Body of pancreas (tissue), 4 donors: Measurements from ENCODE around the gene LILRB4. TPM values are rescaled to one million over a fixed set of nuclear protein-coding genes. Genes with fewer than 3 reads are reported as not detected.
"Not testable (repeated sequence)": the region's sequence is repeated elsewhere in the genome, so short reads cannot be mapped to it uniquely, and the experiment has no call there.

Experiments used
- ATAC-seq: fragments of 150-250 bp; one replicate; pipeline ENCODE4 v1.9.1; 2016
- DNase-seq, 4 donors: peaks; one replicate each; pipeline ENCODE4 v3.0.0-alpha.2; 2019
- H3K27ac ChIP-seq, 4 donors: fragments of 200-600 bp; sonication (generic); 1 replicate in 3 of 4; 2 replicates in 1 of 4; pipeline versions ENCODE4 v1.5.1 to v1.6.1; 2016 to 2019; ENCODE audit warnings: mild to moderate bottlenecking in 1 of 4, mixed read lengths in 1 of 4, moderate library complexity in 1 of 4
- H3K27me3 ChIP-seq, 2 donors: fragments of 200-600 bp; sonication (generic); one replicate each; pipeline ENCODE4 v1.6.0; 2016; ENCODE audit warnings: mild to moderate bottlenecking in 1 of 2
- H3K36me3 ChIP-seq, 2 donors: fragments of 200-600 bp; sonication (generic); replicated peaks in 1 of 2; 2 replicates each; pipeline ENCODE4 v1.5.1; 2016; ENCODE audit warnings: low read depth in 2 of 2; ENCODE audit not compliant: insufficient read depth in 1 of 2
- H3K4me1 ChIP-seq: fragments of 200-600 bp; sonication (generic); one replicate; pipeline ENCODE4 v1.6.0; 2016
- H3K4me3 ChIP-seq, 2 donors: fragments of 200-600 bp; sonication (generic); 1 replicate in 1 of 2; 2 replicates in 1 of 2; pipeline ENCODE4 v1.5.1; 2016 to 2019
- H3K9me3 ChIP-seq, 3 donors: fragments of 200-600 bp; sonication (generic); 1 replicate in 2 of 3; 2 replicates in 1 of 3; pipeline ENCODE4 v1.5.1; 2016
- CTCF ChIP-seq, 7 experiments: fragments of 450-650 bp in 4 of 7; fragments of 200-600 bp in 3 of 7; sonication (generic) in 3 of 7; IDR thresholded peaks; one replicate each; pipeline ENCODE4 v1.5.1; 2016 to 2019; ENCODE audit warnings: antibody characterized with exemption in 7 of 7
- POLR2A ChIP-seq, 3 donors: fragments of 450-650 bp; IDR thresholded peaks; one replicate each; pipeline ENCODE4 v1.6.1; 2016; ENCODE audit warnings: antibody characterized with exemption in 3 of 3, mild to moderate bottlenecking in 2 of 3
- WGBS, 2 donors: methylation state at CpG; one replicate each; pipeline ENCODE4 v1.1.5; 2017; 5-methylcytosine and 5-hydroxymethylcytosine counted together
- intact Hi-C: fragments of 100-400 bp; cut with DNase I; formaldehyde crosslinking; loops from one replicate; pipeline ENCODE4 v1.15.1; 2023
- total RNA-seq, 2 donors: library from RNA; depleted of rRNA; stranded (reverse); fragments of >200 nt; gene quantifications; one replicate each; pipeline ENCODE4 v1.1.0, GENCODE V29; 2016

LILRB4 gene
- total RNA-seq, 2 donors from 2014 or later, result 0.99 to 1.0 TPM

GRCh38 chr19:54692298-54692615 lies 29.5 kb downstream of the LILRB4 start:
- 43 to 45% methylated on average over 4 of the region's 4 CpGs for WGBS, 2 donors
- H3K27me3 ChIP-seq, result no peaks in the 10 kb centered on the region
- ATAC-seq (no peak), DNase-seq (no peak)
- intact Hi-C loops, result no loop called here
- no peak overlapping the region for H3K4me3 ChIP-seq
- H3K9me3 ChIP-seq, result no peaks in the 10 kb centered on the region
- H3K4me1 ChIP-seq, result no peaks in the 10 kb centered on the region
- TF ChIP-seq CTCF (IDR thresholded peaks at IDR 0.05) (no peak), POLR2A (IDR thresholded peaks at IDR 0.05) (no peak)
- no peak overlapping the region for H3K27ac ChIP-seq
- no peaks in the 10 kb centered on the region for H3K36me3 ChIP-seq

DNA sequence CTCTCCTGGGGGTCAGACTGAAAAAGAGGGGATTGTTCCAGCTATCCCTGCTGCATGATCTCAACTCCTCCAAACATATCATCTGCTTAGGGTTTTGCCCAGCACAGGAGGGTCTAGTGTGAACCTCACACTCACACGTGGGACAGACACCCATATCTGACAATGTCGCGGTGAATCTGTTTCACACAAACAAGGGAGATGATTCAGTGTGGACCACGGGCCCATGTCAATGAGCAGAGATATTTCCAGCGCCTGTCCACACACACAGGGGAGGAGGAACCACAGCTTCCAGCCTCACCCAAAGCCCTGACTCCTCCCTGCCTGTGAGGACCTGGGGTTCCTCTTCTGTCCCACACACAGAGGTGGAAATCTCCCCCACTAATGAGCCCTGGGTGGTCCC lies 31.9 kb downstream of the LILRB4 start:
- ATAC-seq, result no peak
- intact Hi-C loops, result no loop called here
- WGBS, 2 donors, result 53 to 55% methylated on average over 2 to 5 of the region's 5 CpGs

DNA sequence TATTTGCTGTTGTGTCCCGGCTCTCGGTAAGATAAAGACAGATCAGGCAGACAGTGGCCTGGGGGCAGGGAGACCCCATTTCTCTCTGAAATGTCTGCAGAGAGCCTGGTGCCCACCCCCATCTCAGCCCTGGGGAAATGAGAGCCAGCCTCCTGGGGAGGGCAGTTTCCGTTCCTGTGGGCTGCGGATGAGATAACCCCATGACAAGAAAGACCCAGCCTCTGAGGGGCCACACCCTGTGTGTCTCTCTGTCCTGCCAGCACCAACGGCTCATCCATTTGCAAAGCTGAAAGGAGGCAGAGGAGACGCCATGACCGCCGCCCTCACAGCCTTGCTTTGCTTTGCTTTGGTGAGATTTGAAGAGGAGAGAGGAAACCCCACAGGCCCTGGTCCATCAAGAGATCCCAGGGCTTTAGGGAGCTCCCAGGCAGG lies 33.3 kb downstream of the LILRB4 start:
- WGBS, 2 donors, result 56 to 60% methylated on average over 6 to 8 of the region's 8 CpGs
- H3K27me3 ChIP-seq, result no peaks in the 10 kb centered on the region
- DNase-seq, result no peak
- no peaks in the 10 kb centered on the region for H3K4me1 ChIP-seq
- no peak for ATAC-seq
- no peaks in the 10 kb centered on the region for H3K9me3 ChIP-seq
- no peaks in the 10 kb centered on the region for H3K36me3 ChIP-seq
- H3K27ac ChIP-seq, result no peak overlapping the region
- no peak overlapping the region for H3K4me3 ChIP-seq
- TF ChIP-seq CTCF (IDR thresholded peaks at IDR 0.05) (no peak), POLR2A (IDR thresholded peaks at IDR 0.05) (no peak)
- intact Hi-C loops, result no loop called here

More for the DNA sequence above, 31.9 kb downstream of the LILRB4 start:
- H3K9me3 ChIP-seq, result no peaks in the 10 kb centered on the region
- DNase-seq, result no peak
- TF ChIP-seq CTCF (IDR thresholded peaks at IDR 0.05), result no peak
- no peak for TF ChIP-seq POLR2A (IDR thresholded peaks at IDR 0.05)
- H3K4me3 ChIP-seq, result no peak overlapping the region
- no peaks in the 10 kb centered on the region for H3K4me1 ChIP-seq
- H3K36me3 ChIP-seq, result no peaks in the 10 kb centered on the region
- H3K27ac ChIP-seq, result no peak overlapping the region
- no peaks in the 10 kb centered on the region for H3K27me3 ChIP-seq

DNA sequence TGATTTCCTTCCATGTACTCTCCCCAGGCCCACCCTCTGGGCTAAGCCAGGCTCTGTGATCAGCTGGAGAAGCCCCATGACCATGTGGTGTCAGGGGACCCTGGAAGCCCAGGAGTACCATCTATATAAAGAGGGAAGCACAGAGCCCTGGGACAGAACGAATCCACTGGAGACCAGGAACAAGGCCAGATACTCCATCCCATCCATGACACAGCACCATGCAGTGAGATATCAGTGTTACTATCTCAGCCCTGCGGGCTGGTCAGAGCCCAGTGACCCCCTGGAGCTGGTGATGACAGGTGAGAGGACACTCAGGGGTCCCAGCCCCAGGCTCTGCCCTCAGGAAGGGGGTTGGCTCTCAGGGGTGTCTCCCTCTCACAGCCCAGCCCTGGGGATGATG lies 34.0 kb downstream of the LILRB4 start:
- H3K4me1 ChIP-seq, result no peaks in the 10 kb centered on the region
- WGBS, 2 donors, result 12% methylated on average over 2 of the region's 2 CpGs; no CpG with 5 or more reads in 1 of the 2 donors
- ATAC-seq, result no peak
- intact Hi-C loops, result no loop called here
- no peak overlapping the region for H3K27ac ChIP-seq
- no peaks in the 10 kb centered on the region for H3K36me3 ChIP-seq
- no peak for DNase-seq
- H3K9me3 ChIP-seq, result no peaks in the 10 kb centered on the region
- no peaks in the 10 kb centered on the region for H3K27me3 ChIP-seq
- TF ChIP-seq CTCF (IDR thresholded peaks at IDR 0.05) (no peak), POLR2A (IDR thresholded peaks at IDR 0.05) (no peak)
- H3K4me3 ChIP-seq, result no peak overlapping the region

- H3K4me3 ChIP-seq, H3K9me3 ChIP-seq, intact Hi-C loops, H3K4me1 ChIP-seq, H3K36me3 ChIP-seq, H3K27me3 ChIP-seq, DNase-seq, ATAC-seq, H3K27ac ChIP-seq: not testable (repeated sequence)
- WGBS, 2 donors, result 59 to 72% methylated on average over 2 to 11 of the region's 13 CpGs
These were observed 34.9 kb downstream of the LILRB4 start for GRCh38 chr19:54697716-54698115.
